ENCODE data around the gene IKBKE. TPM values are rescaled to one million over a fixed set of nuclear protein-coding genes. Genes with fewer than 3 reads are reported as not detected.

Gene IKBKE
- total RNA-seq, 1 donor, result 23.7 TPM

- no peak overlapping the region for H3K4me3 ChIP-seq (ENCODE audit: low read depth, low read length)
- TF ChIP-seq CTCF (IDR thresholded peaks at IDR 0.05; ENCODE audit: insufficient read depth, low read depth, low read length), result no peak
- no peak for DNase-seq (ENCODE audit: low read depth)
Observed at GRCh38 chr1:206545351-206545750, 75.1 kb downstream of the IKBKE start.

Small RNA genes within 50 kb of the gene (small RNA-seq; reads per million reads assigned to genes)
- not detected for gene MIR6769B

Other genes with a start within 250 kb of the IKBKE start
- gene RASSF5, start 37.1 kb downstream of the IKBKE start, total RNA-seq, result 0.86 and 1.6 TPM in 2 replicates
- 40.6 and 47.9 TPM in 2 replicates for gene EIF2D, start 142.0 kb downstream of the IKBKE start, total RNA-seq
- 37.4 and 46.2 TPM in 2 replicates for gene DYRK3, start 165.1 kb downstream of the IKBKE start, total RNA-seq
- gene MAPKAPK2, start 214.4 kb downstream of the IKBKE start, total RNA-seq, result 45.3 and 46.4 TPM in 2 replicates

All from fibroblast of villous mesenchyme (primary cell).